ENCODE data around the gene CFAP97D2.
"Not testable (repeated sequence)": the region's sequence is repeated elsewhere in the genome, so short reads cannot be mapped to it uniquely, and the experiment has no call there.

CFAP97D2 gene

DNA sequence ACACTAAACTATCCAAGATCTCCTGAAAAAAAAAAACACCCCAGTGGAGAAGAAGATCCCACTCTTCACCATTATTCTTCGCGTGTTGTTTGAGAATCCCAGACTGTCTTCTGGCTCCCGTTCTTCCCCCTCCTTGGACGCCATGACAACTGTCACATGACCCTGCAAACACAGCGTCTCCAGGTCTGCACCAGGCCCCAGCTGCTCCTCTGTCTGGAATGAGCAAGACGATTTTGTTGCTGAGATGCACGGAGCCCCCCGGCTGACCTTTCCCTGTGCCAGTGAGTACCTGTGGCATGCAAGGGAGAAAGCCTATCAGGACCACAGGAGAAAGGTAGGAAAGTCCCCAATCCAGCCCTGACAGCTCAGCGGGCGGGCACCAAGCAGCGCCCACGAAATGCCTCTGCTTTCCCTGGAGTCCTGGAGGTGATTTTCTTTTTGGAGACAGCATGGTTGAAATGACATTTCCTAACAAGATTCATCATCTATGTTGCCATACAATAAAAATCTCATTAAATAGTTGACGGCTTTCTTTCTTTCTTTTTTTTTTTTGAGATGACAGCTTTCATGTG, at the start of gene CFAP97D2:
Gene CFAP97D2, plus strand, starts transcription at position 171 of the 572 bp plus-strand sequence. Its CDS starts 74 bp downstream, at position 245.
- no peak for DNase-seq

DNA sequence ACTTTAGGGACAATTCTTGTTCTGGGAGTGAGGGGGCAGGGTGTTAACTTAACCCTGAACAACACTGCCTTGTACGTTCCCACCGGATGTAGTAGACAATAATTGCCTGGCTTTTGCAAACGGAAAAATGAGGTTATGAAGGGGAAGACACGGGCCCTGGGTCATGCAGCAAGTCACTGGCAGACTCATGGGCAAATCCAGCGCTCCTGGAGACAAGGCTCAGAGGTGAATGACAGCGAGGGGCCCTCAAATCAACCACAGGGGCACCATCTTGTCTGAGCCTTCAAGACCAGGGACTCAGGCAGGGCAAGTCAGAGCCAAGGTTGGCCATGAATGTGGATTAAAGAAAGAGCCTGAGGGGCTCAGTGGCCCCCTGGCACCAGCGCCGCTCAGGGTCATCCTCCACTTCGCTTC, 49.4 kb upstream of the CFAP97D2 start:
- DNase-seq, result no peak

DNA sequence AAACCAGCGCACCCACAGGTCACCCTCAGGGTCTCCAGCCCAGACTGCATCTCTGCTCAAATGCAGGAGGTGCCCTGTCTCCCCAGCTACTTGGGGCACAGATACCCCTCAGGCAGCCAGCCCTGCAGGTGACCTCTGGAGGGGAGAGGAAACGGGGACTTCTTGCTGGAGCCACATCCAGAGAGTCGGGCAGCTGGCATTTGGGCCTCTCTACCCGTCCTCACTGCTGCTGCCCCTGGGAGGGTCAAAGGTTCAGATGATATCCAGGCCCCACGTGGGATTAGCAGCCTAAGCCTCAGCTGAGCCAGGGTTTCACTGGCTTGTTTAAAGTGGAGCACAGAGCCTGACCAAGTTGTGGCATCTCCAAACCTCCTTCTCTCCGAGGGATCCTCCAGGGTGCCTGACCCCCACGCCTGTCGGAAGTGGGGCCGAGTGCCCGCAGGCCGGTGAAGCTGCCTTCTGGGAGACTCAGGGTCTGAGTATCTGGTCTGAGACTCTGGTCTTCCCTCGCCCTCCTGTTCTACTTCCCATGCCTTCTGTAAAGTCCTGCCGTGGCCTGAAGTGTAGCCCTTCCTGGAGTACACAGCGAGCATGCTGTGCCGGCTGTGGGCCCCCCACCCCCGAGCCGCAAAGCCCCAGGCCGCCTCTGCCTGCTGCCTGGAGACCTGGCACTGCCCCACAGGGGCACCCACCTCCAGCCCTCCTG, 48.8 kb upstream of the CFAP97D2 start:
- DNase-seq, result no peak

DNA sequence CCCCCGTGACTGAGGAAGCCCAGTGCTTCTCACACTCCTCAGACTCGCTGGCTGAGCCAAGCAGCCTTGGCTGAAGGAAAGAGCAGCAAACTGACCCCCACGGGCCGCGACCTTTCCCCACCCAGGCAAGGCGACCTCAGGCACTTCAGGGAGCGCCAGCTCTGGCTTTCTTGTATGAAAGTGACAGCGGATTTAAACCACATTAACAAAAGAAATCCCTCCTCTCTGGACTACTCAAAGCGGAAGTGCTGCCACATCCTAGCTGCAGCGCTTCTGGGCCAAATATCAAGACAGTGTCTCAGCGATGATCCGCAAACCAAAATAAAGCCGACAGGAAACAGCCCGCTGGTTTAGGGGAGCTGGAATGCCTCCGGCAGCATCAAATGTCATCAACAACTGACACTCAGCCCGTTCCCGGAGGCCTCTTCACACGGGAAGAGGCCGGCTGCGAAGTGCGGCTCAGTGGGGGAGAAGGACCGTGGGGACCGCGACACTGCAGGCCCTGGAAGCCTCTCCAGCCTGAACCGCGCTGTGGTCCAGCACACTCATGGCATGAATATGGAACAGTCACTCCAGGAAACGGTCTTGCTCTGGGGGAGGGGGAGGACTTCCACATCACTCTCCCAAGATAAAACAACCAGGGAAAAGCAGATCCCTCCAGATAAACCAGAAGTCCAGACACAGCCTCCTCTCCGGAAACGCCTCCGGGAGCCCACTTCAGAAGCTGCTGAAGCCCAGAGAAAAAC, 48.0 kb upstream of the CFAP97D2 start:
- DNase-seq, result no peak

DNA sequence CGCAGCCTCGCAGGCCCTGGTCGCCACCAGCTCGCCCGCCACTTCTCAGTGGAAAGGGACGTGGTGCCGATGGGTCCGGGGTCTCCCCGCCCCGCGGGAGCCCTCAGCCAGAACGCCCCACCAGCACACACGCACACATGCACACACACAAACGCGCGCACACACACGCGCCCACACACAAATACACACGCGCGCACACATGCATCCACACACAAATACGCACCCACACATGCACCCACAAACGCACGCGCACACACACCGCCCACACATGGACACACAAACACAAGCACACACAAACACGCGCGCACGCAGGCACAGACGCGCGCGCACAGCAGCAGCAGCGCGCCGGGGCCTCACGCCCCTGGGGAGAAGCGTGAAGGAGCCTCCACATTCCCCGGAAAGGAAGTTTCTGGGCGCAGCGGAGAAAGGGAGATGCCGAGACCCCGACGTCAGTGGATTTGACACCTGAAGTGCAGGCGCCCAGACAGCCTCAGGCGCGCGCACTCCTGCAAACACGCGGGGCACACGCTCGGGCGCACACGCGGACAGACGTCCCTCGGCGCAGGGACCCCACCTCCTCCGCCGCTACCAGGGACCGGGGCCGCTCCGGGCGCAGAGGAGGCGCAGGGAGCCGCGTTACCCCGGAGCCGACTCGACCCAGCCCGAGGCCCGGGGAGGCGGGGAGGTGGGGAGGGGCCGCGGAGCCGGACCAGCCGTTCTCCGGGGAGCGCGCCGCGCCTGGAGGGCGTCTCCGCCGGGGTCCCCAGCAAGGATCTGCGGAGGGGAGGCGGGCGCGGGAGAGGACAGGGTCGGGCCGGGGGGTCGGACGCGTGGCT, 47.3 kb upstream of the CFAP97D2 start:
- DNase-seq, result no peak

DNA sequence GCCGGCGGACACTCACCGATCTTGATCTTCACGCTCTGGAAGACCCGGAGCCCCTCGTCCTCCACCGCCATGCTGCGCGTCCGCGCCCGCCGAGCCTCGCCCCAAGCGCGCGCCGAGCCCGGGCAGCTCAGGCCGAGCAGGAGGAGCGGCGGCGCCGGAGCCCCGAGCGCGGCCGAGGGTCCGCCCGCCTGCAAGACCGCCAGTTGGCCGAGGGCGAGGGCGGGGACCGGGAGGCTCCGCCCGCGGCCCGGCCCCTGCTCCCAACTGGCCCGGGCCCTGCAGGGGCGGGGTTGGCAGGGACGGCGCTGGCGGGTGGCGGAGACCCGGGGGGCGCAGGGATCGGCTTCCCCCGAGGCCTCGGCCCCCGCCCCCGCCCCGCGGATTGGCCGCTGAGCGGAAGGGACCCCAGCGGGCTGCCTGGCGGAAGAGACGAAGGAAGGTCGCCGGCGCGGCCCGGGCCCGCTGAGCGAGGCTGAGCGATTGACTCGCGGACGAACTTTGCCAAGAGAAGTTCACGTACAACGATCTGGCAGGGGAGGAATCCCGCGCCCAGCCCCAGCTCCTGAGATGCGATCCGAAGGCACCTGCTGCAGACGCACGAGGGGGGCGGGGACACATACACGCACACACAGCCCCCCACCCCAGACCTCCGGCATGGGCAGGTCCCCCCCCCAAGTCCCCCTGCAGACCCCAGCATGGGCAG, 46.5 kb upstream of the CFAP97D2 start, which contains the start of gene RASA3:
Gene RASA3, minus strand, starts transcription at position 205 of the 703 bp plus-strand sequence. Its CDS starts 134 bp downstream, at position 71.
- no peak for DNase-seq

DNA sequence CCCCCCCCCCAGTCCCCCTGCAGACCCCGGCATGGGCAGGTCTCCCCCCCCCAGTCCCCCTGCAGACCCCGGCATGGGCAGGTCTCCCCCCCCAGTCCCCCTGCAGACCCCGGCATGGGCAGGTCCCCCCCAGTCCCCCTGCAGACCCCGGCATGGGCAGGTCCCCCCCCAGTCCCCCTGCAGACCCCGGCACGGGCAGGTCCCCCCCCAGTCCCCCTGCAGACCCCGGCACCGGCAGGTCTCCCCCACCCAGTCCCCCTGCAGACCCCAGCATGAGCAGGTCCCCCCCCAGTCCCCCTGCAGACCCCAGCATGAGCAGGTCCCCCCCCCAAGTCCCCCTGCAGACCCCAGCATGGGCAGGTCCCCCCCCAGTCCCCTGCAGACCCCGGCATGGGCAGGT, 45.9 kb upstream of the CFAP97D2 start:
- DNase-seq, result not testable (repeated sequence)

DNA sequence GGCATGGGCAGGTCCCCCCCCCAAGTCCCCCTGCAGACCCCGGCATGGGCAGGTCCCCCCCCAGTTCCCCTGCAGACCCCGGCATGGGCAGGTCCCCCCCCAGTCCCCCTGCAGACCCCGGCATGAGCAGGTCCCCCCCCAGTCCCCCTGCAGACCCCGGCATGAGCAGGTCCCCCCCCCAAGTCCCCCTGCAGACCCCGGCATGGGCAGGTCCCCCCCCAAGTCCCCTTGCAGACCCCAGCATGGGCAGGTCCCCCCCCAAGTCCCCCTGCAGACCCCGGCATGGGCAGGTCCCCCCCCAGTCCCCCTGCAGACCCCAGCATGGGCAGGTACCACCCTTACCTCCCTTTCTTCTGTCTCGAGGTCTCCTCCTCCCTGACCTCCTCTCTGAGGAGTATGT, 45.5 kb upstream of the CFAP97D2 start:
- DNase-seq, result not testable (repeated sequence)

DNA sequence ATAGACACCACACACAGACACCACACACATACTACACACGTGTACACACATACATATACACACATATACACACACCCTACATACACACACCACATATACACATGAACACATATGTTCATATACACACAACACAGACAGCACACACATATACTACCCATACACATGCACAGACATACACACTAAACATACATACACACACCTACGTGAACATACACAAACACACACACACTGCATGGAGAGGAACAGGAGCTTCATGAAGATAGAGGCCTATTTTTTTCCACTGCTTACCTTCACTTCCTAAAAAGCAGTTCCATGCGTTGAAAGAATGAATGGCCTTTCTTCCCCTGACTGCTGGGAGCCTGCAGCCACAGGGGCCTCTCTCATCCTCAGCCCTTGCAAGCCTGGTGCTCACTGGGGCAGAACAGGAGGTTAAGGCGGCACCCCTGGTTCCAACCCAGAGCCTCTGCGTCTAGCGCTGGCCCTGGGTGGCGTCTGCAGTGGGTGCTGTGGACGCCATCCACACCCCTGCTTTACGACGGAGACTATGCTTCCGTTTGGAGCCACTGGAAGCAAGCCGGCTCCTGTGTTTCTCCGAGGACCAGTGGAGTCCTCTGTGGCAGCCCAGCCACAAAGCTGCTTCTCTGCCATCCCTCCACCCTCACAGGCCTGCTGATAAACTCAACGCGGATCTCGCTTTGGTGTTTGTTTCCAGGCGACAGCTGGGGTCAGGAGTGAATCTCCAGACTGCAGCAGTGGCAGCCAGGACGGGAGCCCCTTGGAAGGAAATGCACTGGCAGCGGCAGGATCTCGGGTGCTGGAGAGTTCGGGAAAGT, 44.7 kb upstream of the CFAP97D2 start:
- no peak for DNase-seq

DNA sequence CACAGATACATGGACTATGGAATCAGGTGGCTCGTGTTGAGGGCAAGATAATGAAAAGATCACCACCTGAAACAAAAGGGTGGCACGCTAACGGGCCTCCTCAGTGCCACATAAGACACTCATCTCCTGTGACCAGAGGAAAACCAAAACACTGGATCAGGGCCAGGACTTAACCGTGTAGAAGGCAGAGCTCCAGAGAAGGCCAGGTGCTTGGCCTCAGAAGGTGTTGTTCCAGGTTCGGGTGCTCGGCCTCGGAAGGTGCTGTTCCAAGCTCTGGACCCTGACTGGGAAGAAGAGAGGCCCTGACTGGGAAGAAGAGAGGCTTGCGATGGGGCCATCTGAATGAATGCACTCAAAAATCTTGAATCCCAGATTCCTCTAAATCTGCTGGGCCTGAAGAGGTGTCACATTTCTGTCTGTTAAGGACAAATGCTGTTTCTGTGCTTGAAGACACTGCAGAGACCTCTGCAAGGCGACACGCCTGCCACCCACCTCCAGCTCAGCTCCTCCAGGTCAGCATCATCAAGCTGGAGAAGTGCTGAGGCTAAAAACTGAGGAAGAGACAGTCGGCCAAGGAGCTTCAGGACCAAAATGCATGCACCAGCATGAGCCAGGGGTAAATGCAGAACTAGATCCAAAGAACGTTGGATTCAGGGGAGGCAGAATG, 44.0 kb upstream of the CFAP97D2 start:
- DNase-seq, result no peak

DNA sequence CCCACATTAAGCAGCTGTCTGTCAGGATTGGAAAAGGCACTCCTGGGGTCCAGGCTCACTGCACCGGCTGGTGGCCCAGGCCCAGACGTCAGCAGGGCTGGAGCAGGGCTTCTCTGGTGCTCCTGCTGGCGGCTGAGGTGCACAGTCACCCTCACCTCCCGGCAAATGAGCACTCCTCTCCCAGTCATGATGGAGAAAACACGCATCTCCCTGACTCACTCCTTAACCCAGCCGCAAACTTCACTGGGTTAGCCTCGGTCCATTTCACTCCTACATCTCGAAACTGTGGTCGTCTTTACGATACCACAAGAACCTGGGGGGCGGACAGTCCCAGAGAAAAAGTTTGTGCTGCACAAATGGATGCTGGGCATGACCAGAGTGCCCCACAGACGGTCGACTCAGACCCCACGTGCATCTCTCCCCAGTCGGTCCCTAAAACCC, 43.3 kb upstream of the CFAP97D2 start:
- no peak for DNase-seq

DNA sequence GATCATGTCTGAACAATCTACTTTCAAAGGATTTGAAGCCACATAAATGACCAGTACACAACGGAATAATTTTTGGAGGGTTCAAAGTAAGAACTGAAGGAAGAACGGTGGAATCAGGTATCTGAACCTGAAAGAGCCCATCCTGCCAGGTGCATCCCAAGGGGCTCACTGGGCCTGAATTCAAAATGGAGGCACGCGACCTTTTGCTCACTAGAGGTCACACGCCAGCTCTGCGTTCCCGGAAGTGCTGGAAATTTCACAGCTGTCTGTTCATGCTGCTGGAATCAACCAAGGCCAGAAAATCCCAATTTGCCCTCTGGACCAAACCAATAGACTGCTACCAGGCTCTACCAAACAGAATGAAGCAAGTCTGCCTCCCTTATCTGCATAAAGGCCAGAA, 42.5 kb upstream of the CFAP97D2 start:
- DNase-seq, result no peak

DNA sequence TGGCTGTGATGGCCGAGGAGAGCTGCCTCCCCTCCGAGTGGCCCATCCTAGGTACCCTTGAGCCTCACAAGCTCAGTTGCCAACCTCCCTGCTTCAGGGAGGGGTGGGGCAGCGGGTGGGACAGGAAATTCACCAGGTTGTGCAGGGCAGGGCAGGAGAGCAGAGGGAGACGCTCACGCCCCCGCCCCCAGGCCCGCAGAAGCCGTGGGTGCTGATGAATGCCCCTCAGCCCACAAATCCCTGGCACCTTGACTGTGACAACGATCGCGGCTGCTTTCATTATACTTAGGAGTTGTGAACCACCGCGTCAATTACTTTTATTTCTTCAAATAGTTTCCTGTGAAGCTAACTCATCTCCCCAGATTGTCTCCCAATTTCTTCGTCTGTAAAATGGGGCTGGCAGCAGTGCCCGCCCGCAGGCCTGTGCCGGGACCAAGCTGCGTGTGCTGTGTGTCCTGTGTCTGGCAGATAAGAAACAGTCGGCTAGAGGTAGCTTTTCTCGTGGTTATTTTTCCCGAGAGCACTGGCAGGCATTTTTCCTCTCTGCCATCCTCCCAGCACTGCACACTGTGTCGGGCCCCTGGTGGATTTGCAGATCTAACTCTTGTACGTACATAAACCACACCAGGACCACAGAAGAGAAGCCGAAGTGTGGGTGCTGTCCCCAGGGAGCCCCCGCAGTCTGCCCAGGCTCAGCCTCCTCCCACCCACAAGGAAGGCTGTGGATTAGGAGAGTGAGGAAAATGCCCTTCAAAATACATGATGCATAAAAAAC, 38.7 kb upstream of the CFAP97D2 start:
- no peak for DNase-seq

DNA sequence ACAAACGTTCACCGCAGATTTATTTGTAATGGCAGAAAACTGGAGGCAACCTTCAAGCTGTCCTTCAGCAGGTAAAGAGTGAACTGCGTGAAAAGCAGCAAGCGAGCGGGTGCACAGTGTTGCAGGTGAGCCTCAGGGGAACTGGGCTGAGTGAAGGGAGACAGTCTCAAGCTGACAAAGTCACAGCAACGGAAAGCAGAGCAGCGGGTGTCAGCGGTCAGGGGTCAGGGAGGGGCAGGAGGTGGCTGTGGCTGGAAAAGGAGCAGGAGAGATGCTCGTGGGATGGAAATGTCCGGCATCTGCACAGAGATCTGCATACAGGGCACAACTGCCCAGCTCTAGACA, 38.2 kb upstream of the CFAP97D2 start:
- DNase-seq, result no peak

DNA sequence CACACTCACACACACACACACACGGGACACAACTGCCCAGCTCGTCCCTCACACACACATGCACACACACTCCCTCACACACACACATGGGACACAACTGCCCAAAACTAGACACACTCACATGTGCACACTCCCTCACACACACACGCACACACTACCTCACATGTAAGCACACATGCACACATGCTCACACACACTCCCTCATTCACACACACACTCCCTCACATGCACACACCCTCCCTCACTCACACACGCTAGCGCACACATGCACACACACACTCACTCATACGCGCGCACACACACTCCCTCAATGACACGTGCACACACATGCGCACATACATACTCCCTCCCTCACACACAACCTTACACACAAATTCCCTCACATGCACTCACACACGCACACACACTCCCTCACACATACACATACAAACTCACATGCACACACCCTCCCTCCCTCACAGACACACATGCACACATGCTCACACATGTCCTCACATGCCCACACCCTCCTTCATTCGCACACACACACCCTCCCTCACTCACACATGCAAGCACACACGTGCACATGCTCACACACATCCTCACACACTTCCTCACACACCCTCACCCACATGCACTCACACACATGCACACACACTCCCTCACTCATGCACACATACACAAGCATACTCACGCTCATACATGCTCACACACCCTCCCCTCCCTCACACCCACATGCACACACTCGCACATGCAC, 37.6 kb upstream of the CFAP97D2 start:
- DNase-seq, result no peak

DNA sequence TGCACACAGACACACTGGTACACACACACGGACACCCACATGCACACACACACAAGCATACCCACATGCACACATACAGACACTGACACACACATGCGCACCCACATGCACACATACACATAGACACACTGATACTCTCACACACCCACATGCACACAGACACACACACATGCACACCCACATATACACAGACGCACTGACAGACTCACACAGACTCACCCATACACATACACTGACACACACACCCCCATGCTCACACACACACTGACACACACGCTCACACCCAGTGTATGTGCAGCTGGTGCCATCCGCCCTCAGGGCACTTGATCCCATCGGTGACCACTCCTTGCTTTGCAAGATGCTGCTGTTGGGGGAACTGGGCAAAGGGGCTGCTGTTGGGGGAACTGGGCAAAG, 36.9 kb upstream of the CFAP97D2 start:
- DNase-seq, result no peak

DNA sequence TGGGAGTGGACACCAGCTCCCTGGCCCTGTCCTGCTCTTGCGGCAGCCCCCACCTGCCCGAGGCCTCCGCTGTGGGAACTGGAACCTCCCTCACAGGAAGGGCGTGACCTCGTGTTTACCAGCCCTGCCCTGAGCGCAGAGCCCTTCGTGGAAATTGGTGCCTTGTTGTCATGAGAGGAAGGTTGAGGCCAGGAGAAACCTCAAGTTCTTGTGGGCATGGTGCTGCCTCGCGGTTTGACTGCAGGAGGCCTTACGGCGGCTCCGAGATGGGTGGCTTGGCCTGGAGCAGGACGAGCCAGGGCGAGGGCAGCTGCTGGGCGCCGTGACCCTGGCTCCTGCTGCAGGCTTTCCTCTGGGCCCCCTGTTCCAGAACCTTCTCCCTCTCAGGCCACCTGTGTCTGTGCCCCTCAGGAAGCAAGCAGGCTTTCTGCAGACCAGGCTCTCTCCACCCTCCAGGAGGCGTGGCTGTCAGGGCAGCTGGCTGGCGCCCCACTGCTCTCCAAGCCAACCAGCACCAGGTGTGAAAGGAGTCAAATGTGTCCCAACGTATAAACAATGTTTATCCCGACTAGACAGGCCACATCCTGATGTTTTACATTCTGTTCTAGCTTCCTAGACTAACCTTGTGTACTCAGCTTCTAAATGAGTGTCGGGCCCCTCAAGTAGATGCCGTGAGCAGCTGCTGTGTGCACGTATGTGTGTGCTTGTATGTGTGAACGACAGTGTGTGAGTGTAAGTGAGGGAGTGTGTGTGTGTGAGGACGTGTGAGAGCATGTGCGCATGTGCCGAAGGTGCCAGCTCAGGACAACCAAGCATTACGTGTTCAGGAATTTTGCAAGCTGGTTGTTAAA, 36.2 kb upstream of the CFAP97D2 start:
- no peak for DNase-seq
